C4-2B (cell line): ENCODE data around the gene DLST.

ENCODE experiments used
- ZFX ChIP-seq: fragments of 450-650 bp; IDR thresholded peaks from 2 replicates; pipeline ENCODE4 v1.6.1; 2017
- TF ChIP-seq, protein P1 (sequence below): fragments of 450-650 bp; conservative IDR thresholded peaks from 2 replicates; pipeline ENCODE4 v1.5.1; 2017; ENCODE audit warnings: mild to moderate bottlenecking

DNA sequence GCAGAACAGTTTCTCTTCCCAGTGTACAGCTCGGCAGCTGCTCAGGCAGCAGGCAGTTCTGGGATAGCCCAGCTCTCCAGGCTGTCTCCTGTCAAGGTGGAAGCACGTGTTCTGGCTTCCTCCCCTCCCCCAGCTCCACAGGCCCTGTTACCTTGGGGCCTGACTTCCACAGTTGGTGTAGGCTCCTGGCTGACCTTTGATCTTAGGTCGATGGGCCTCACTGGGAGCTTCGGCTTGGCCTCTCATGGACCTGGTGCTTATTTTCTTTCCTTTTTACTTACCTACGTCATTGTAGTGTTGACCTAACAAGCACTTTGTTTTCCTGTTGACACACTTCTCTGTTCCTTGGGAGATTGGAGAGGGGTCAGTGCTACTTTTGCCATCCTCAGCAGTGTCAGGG, 17.0 kb downstream of the DLST start:
- TF ChIP-seq, protein P1, sequence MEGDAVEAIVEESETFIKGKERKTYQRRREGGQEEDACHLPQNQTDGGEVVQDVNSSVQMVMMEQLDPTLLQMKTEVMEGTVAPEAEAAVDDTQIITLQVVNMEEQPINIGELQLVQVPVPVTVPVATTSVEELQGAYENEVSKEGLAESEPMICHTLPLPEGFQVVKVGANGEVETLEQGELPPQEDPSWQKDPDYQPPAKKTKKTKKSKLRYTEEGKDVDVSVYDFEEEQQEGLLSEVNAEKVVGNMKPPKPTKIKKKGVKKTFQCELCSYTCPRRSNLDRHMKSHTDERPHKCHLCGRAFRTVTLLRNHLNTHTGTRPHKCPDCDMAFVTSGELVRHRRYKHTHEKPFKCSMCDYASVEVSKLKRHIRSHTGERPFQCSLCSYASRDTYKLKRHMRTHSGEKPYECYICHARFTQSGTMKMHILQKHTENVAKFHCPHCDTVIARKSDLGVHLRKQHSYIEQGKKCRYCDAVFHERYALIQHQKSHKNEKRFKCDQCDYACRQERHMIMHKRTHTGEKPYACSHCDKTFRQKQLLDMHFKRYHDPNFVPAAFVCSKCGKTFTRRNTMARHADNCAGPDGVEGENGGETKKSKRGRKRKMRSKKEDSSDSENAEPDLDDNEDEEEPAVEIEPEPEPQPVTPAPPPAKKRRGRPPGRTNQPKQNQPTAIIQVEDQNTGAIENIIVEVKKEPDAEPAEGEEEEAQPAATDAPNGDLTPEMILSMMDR, result no peak
- TF ChIP-seq ZFX, result no peak
